HepG2 (cell line): ENCODE measurements around the gene SMG5. TPM values are rescaled to one million over a fixed set of nuclear protein-coding genes. Genes with fewer than 3 reads are reported as not detected.

Experiments used
- ATF6 ChIP-seq: sonication (generic); formaldehyde crosslinking; conservative IDR thresholded peaks from 2 replicates; pipeline ENCODE4 v1.4.0; 2020; ENCODE audit warnings: missing genetic modification reagents
- CHD2 ChIP-seq: IDR thresholded peaks from 2 replicates; pipeline ENCODE4 v1.6.1; 2011; ENCODE audit warnings: low read depth, low read length, improper control_type of control experiment
- MED1 ChIP-seq: sonication (generic); formaldehyde crosslinking; IDR thresholded peaks from 2 replicates; pipeline ENCODE4 v1.4.0; 2020; ENCODE audit warnings: missing genetic modification reagents
- MLX ChIP-seq: IDR thresholded peaks from 2 replicates; pipeline ENCODE4 v1.6.1; 2016
- NPAS2 ChIP-seq: sonication (generic); formaldehyde crosslinking; IDR thresholded peaks from 2 replicates; pipeline ENCODE4 v1.8.0; 2022; ENCODE audit warnings: mild to moderate bottlenecking, missing genetic modification reagents, borderline replicate concordance
- NR1H2 ChIP-seq: sonication (generic); formaldehyde crosslinking; IDR thresholded peaks from 2 replicates; pipeline ENCODE4 v1.8.1; 2022; ENCODE audit warnings: low read depth, missing genetic modification reagents, borderline replicate concordance
- PBX3 ChIP-seq: sonication (generic); formaldehyde crosslinking; IDR thresholded peaks from 2 replicates; pipeline ENCODE4 v1.8.1; 2023; ENCODE audit warnings: missing genetic modification reagents, inconsistent platforms, borderline replicate concordance
- PRPF4 ChIP-seq: fragments of 200-400 bp; formaldehyde crosslinking; IDR thresholded peaks from 2 replicates; pipeline ENCODE4 v1.6.1; 2016; ENCODE audit warnings: low read length, low read depth; ENCODE audit not compliant: poor library complexity, severe bottlenecking
- RNF2 ChIP-seq: fragments of 450-650 bp; conservative IDR thresholded peaks from 2 replicates; pipeline ENCODE4 v1.6.1; 2016; ENCODE audit warnings: low read depth
- SRY ChIP-seq: sonication (generic); formaldehyde crosslinking; IDR thresholded peaks from 2 replicates; pipeline ENCODE4 v1.8.0; 2022; ENCODE audit warnings: mild to moderate bottlenecking, missing genetic modification reagents
- TBX2 ChIP-seq: sonication (generic); formaldehyde crosslinking; IDR thresholded peaks from 2 replicates; pipeline ENCODE4 v1.5.0; 2020; ENCODE audit warnings: missing genetic modification reagents, mild to moderate bottlenecking, borderline replicate concordance
- TFAP4 ChIP-seq: sonication (generic); IDR thresholded peaks from 2 replicates; pipeline ENCODE4 v1.6.1; 2016; ENCODE audit warnings: low read depth, borderline replicate concordance
- ZBTB26 ChIP-seq: IDR thresholded peaks from 2 replicates; pipeline ENCODE4 v1.6.1; 2016; ENCODE audit warnings: missing compliant biosample characterization, missing genetic modification reagents, borderline replicate concordance
- ZBTB43 ChIP-seq: sonication (generic); formaldehyde crosslinking; conservative IDR thresholded peaks from 2 replicates; pipeline ENCODE4 v1.4.0; 2020; ENCODE audit warnings: missing genetic modification reagents
- ZKSCAN5 ChIP-seq: sonication (generic); formaldehyde crosslinking; IDR thresholded peaks from 2 replicates; pipeline ENCODE4 v1.5.1; 2020; ENCODE audit warnings: mild to moderate bottlenecking, missing genetic modification reagents
- ZMYM3 ChIP-seq: sonication (generic); formaldehyde crosslinking; IDR thresholded peaks from 2 replicates; pipeline ENCODE4 v1.5.1; 2020; ENCODE audit warnings: mild to moderate bottlenecking, missing genetic modification reagents
- ZNF10 ChIP-seq: sonication (generic); formaldehyde crosslinking; IDR thresholded peaks from 2 replicates; pipeline ENCODE4 v1.4.0; 2020; ENCODE audit warnings: mild to moderate bottlenecking, low read depth, missing genetic modification reagents, borderline replicate concordance
- ZNF17 ChIP-seq: sonication (generic); formaldehyde crosslinking; IDR thresholded peaks from 2 replicates; pipeline ENCODE4 v1.5.0; 2020; ENCODE audit warnings: mild to moderate bottlenecking, missing genetic modification reagents
- ZNF501 ChIP-seq: sonication (generic); formaldehyde crosslinking; IDR thresholded peaks from 2 replicates; pipeline ENCODE4 v1.5.1; 2020; ENCODE audit warnings: mild to moderate bottlenecking, moderate library complexity, missing genetic modification reagents
- ZNF619 ChIP-seq: sonication (generic); formaldehyde crosslinking; IDR thresholded peaks from 2 replicates; pipeline ENCODE4 v1.4.0; 2020; ENCODE audit warnings: mild to moderate bottlenecking, missing genetic modification reagents
- ZNF777 ChIP-seq: sonication (generic); formaldehyde crosslinking; IDR thresholded peaks from 2 replicates; pipeline ENCODE4 v1.4.0; 2020; ENCODE audit warnings: missing genetic modification reagents
- ZNF841 ChIP-seq: sonication (generic); formaldehyde crosslinking; IDR thresholded peaks from 2 replicates; pipeline ENCODE4 v1.8.1; 2023; ENCODE audit warnings: missing genetic modification reagents, borderline replicate concordance
- polyA plus RNA-seq, 8 experiments: library from polyadenylated mRNA; depleted of rRNA in 3 of 8; stranded (reverse) in 7 of 8; unstranded in 1 of 8; fragments of >200 nt; fragmentation: Illumina TruSeq in 4 of 8; extraction: Trizol in 4 of 8; gene quantifications; 2 replicates each; pipeline versions ENCODE4 v1.2.1 to v1.2.3, GENCODE V29; 2011 to 2016; ENCODE audit warnings: low read depth in 4 of 8, missing spikeins in 1 of 8, mixed read lengths in 1 of 8; ENCODE audit not compliant: insufficient read depth in 1 of 8
- total RNA-seq, 5 experiments: library from RNA; depleted of rRNA; stranded (reverse); fragments of >200 nt; fragmentation: Illumina TruSeq; extraction: Trizol; gene quantifications; 2 replicates each; pipeline ENCODE4 v1.2.3, GENCODE V29; 2016; ENCODE audit warnings: low read depth in 1 of 5

SMG5 gene
- total and polyA plus RNA-seq, 2 of the 13 experiments (the other 11 are each of a cell fraction or from before 2014, with no cell fraction given) = 50.5 to 84.0 TPM

- TF ChIP-seq MLX (CRISPR knock-in tag) (peak; percentile 45; the same call in 1 of the 2 replicates), ZNF619 (peak; percentile 17; the same call in 1 of the 2 replicates), ZNF17 (no peak), NR1H2 (CRISPR knock-in tag) (no peak), PBX3 (CRISPR knock-in tag) (no peak), ATF6 (CRISPR knock-in tag) (no peak; the same call in 1 of the 2 replicates), CHD2 (peak; percentile 29), PRPF4 (no peak), ZNF841 (no peak), ZNF501 (CRISPR knock-in tag) (peak; percentile 92), SRY (CRISPR knock-in tag) (peak; percentile 75), TFAP4 (peak; percentile 87), ZBTB26 (peak; percentile 61), ZNF10 (CRISPR knock-in tag) (no peak), TBX2 (CRISPR knock-in tag) (no peak; the same call in 1 of the 2 replicates), ZNF777 (peak; percentile 83), ZKSCAN5 (CRISPR knock-in tag) (no peak), RNF2 (peak; percentile 35; the same call in 1 of the 2 replicates), MED1 (CRISPR knock-in tag) (peak; percentile 87), NPAS2 (CRISPR knock-in tag) (no peak), ZBTB43 (0 out of 2 replicates have a peak, but pooled peaks have one; percentile 65), ZMYM3 (CRISPR knock-in tag) (peak; percentile 59; the same call in 1 of the 2 replicates)
Measured at GRCh38 chr1:156291226-156292061, 8.8 kb upstream of the SMG5 start (continued).
